Pulmonary artery endothelial cell (primary cell): Measurements from ENCODE around the gene PEX14. TPM values are rescaled to one million over a fixed set of nuclear protein-coding genes. Genes with fewer than 3 reads are reported as not detected.
"Not testable (repeated sequence)": the region's sequence is repeated elsewhere in the genome, so short reads cannot be mapped to it uniquely, and the experiment has no call there.

Source experiments
- DNase-seq: peaks from one replicate; pipeline ENCODE4 v3.0.0-alpha.2; 2011; ENCODE audit warnings: low read depth, low spot score
- total RNA-seq: library from RNA; depleted of rRNA; stranded (reverse); fragments of >200 nt; gene quantifications from 2 replicates; pipeline ENCODE4 v1.2.3, GENCODE V29; 2014

The PEX14 gene
- 13.3 and 15.4 TPM in 2 replicates for total RNA-seq

- peak; percentile 48 for DNase-seq
Observed at GRCh38 chr1:10474613-10475507, at the start of gene PEX14. TSS of gene PEX14 (plus strand) at chr1:10474950. CDS start at chr1:10474967, 17 bp downstream.

- not testable (repeated sequence) for DNase-seq
Observed at GRCh38 chr1:10425826-10426534, 48.8 kb upstream of the PEX14 start.

GRCh38 chr1:10426535-10426848, 48.3 kb upstream of the PEX14 start:
- not testable (repeated sequence) for DNase-seq

- DNase-seq = no peak
Observed at GRCh38 chr1:10428984-10429383, 45.8 kb upstream of the PEX14 start.

- peak; percentile 66 for DNase-seq
Observed at GRCh38 chr1:10429868-10430215, 44.9 kb upstream of the PEX14 start.

- peak; percentile 32 for DNase-seq
Observed at GRCh38 chr1:10430216-10431069, 44.3 kb upstream of the PEX14 start, which contains the start of gene CENPS. TSS of gene CENPS (plus strand) at chr1:10430433. CDS start at chr1:10430518, 85 bp downstream.

- DNase-seq = no peak
Observed at GRCh38 chr1:10431070-10431730, 43.5 kb upstream of the PEX14 start.

- no peak for DNase-seq
Observed at GRCh38 chr1:10432910-10433700, 41.6 kb upstream of the PEX14 start.

- DNase-seq = no peak
Observed at GRCh38 chr1:10433790-10434189, 41.0 kb upstream of the PEX14 start.

GRCh38 chr1:10434590-10434989, 40.2 kb upstream of the PEX14 start:
- no peak for DNase-seq

- DNase-seq = no peak
Observed at GRCh38 chr1:10437052-10437451, 37.7 kb upstream of the PEX14 start.

- no peak for DNase-seq
Observed at GRCh38 chr1:10438677-10439163, 36.0 kb upstream of the PEX14 start.

- no peak for DNase-seq
Observed at GRCh38 chr1:10440305-10440704, 34.4 kb upstream of the PEX14 start.

GRCh38 chr1:10440794-10441193, 34.0 kb upstream of the PEX14 start:
- DNase-seq = no peak

- DNase-seq = no peak
Observed at GRCh38 chr1:10444248-10444647, 30.5 kb upstream of the PEX14 start.

GRCh38 chr1:10444795-10445397, 29.9 kb upstream of the PEX14 start:
- no peak for DNase-seq

- no peak for DNase-seq
Observed at GRCh38 chr1:10446790-10447422, 27.8 kb upstream of the PEX14 start.

- no peak for DNase-seq
Observed at GRCh38 chr1:10449751-10450150, 25.0 kb upstream of the PEX14 start, which contains the start of gene CORT. TSS of gene CORT (plus strand) at chr1:10450031. CDS start at chr1:10450224, 193 bp downstream.

GRCh38 chr1:10450156-10450814, 24.5 kb upstream of the PEX14 start:
- no peak for DNase-seq
